Measurements from ENCODE around the gene ALS2CL.

The ALS2CL gene

GRCh38 chr3:46627078-46627477 is 66.4 kb downstream of the ALS2CL start:
- no peak for DNase-seq

- DNase-seq = no peak
Measured at GRCh38 chr3:46626039-46626438, 67.4 kb downstream of the ALS2CL start.

DNA sequence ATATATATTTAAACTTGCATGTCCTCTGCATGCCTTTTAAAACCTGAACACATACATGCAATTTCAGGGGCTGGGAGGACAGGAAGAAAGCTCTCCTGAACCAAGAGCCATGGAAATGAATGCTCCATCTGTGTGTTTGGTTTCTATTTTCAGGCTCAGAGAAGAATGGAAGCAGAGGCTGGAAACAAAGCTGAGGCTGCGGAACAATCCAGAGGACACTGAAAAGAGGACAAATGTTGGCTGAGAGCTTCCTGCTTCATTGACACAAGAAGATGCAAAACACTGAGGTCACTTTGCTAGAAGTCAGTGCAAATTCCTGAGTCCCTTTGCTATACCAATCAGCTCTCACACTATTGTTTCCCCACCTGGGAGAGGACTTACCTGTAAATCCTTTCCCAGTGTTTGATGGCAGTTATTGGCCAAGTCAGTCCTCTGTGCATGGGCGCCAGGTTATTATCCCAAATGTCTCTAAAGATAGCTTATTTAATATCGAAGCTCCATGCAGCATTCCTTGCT is 68.4 kb downstream of the ALS2CL start:
- no peak for DNase-seq

- DNase-seq = no peak
Measured at GRCh38 chr3:46624533-46624932, 68.9 kb downstream of the ALS2CL start.

- no peak for DNase-seq
Measured at GRCh38 chr3:46619845-46620778, 73.4 kb downstream of the ALS2CL start.
